Measurements from ENCODE around the gene PHF12. TPM values are rescaled to one million over a fixed set of nuclear protein-coding genes. Genes with fewer than 3 reads are reported as not detected.

Gene PHF12
- total RNA-seq, 1 experiment from 2014 or later: 35.7 TPM

DNA sequence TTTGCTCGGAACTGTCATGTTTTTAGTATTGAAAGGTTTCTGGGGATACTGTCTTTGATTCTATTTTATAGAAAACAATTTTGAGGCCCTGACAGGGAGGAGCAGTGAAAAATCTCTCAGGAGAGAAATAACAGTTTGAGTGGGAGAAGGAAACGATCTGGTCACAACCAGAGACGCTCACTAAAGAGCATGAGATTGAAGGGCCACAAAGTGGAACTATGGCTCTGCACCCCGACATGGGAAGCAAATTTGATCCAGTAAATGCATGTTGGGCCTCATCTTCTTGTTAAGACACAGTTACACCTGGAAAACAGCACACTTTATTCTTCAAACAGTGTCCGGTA, 96.0 kb downstream of the PHF12 start:
- peak overlapping the region; percentile 61 to 96 for H3K4me3 ChIP-seq (replicated peaks in 1 of 2; ENCODE audit: low read depth in 1 of 2, low read length in 2 of 2)
- ChIA-PET CTCF (no interaction called here), RAD21 (ENCODE audit: low non-redundant PET in 1 of 2, low total read pairs in 2 of 2, uncharacterized antibody in 2 of 2, unreplicated experiment in 2 of 2) (interaction anchor here in 1 of 2 experiments (1.1 kb wide), 1 partner anchor 91 kb away, joined by 3 read pairs; no protein-coding TSS in a partner anchor), POLR2A (interaction anchor here (1.5 kb wide), 1 partner anchor 135 kb away, joined by 3 read pairs; the partner anchor contains the start of gene RPL23A)
- no peak overlapping the region for H2AFZ ChIP-seq (ENCODE audit: low read depth, low read length, poor library complexity, severe bottlenecking)
- no peaks in the 10 kb centered on the region for H3K9me3 ChIP-seq (ENCODE audit: control insufficient read depth in 1 of 2, insufficient read depth in 1 of 2, low read depth in 1 of 2, low read length in 2 of 2)
- TF ChIP-seq EZH2phosphoT487 (IDR thresholded peaks at IDR 0.05; ENCODE audit: borderline replicate concordance): no peak
- 0 out of 2 replicates have a peak, but pooled peaks have one; percentile 31 for TF ChIP-seq ZFX (IDR thresholded peaks at IDR 0.05)
- no peaks in the 10 kb centered on the region for H3K9me2 ChIP-seq (ENCODE audit: insufficient read depth)
- no peak for ATAC-seq
- H3K4me2 ChIP-seq (ENCODE audit: low read length): peak overlapping the region; percentile 100
- peak overlapping the region; percentile 91 for H3K9ac ChIP-seq (ENCODE audit: low read length)
- no peaks in the 10 kb centered on the region for H4K20me1 ChIP-seq (ENCODE audit: insufficient read depth)
- intact Hi-C loops (cut with micrococcal nuclease): no loop called here
- DNase-seq (ENCODE audit: low read depth, low spot score): no peak
- peaks cover 16% of the 10 kb centered on the region for H3K79me2 ChIP-seq (ENCODE audit: insufficient read depth, low read length)
- no peaks in the 10 kb centered on the region for H3K27me3 ChIP-seq (ENCODE audit: insufficient read depth, low read length)
- peaks cover 7 to 16% of the 10 kb centered on the region in 2 experiments; a peak in 3 of 4 replicates for H3K4me1 ChIP-seq (ENCODE audit: control insufficient read depth in 1 of 2, insufficient read depth in 2 of 2, low read length in 2 of 2)
- peak overlapping the region; percentile 45 for H3K27ac ChIP-seq (ENCODE audit: low read depth, low read length)
- BruUV-seq (replicated peaks): TSS peak; percentile 81
- peaks cover 9 to 10% of the 10 kb centered on the region in 2 experiments; a peak in 3 of 4 replicates for H3K36me3 ChIP-seq (ENCODE audit: control insufficient read depth in 1 of 2, insufficient read depth in 2 of 2, low read length in 2 of 2)

MicroRNAs within 50 kb of the gene (microRNA counts, 767-probe panel; counts per million panel counts)
- not detected for microRNA hsa-miR-144-3p
- not detected for microRNA hsa-miR-451a

Small RNA genes lying within 50 kb of the gene (microRNA-seq; reads per million reads assigned to microRNA genes)
- gene MIR451B (ENCODE audit: borderline number of aligned reads): not detected

Other genes with a start within 250 kb of the PHF12 start
- gene PROCA1, start 239.6 kb downstream of the PHF12 start, total RNA-seq (2021; ENCODE audit: unreplicated experiment): 0.96 TPM
- 0.59 TPM for gene RAB34, start 233.7 kb downstream of the PHF12 start, total RNA-seq (2021; ENCODE audit: unreplicated experiment)
- 2,087 TPM for gene RPL23A, start 231.5 kb downstream of the PHF12 start, total RNA-seq (2021; ENCODE audit: unreplicated experiment)
- gene TLCD1, start 225.3 kb downstream of the PHF12 start, total RNA-seq (2021; ENCODE audit: unreplicated experiment): 28.3 TPM
- gene NEK8, start 222.7 kb downstream of the PHF12 start, total RNA-seq (2021; ENCODE audit: unreplicated experiment): 7.0 TPM
- gene TRAF4, start 207.5 kb downstream of the PHF12 start, total RNA-seq (2021; ENCODE audit: unreplicated experiment): 127 TPM
- gene FAM222B, start 108.7 kb downstream of the PHF12 start, total RNA-seq (2021; ENCODE audit: unreplicated experiment): 22.7 TPM
- gene ERAL1, start 96.5 kb downstream of the PHF12 start, total RNA-seq (2021; ENCODE audit: unreplicated experiment): 52.0 TPM
- 98.1 TPM for gene FLOT2, start 53.8 kb downstream of the PHF12 start, total RNA-seq (2021; ENCODE audit: unreplicated experiment)
- 13.5 TPM for gene DHRS13, start 48.4 kb downstream of the PHF12 start, total RNA-seq (2021; ENCODE audit: unreplicated experiment)
- gene SEZ6, start 54.5 kb upstream of the PHF12 start, total RNA-seq (2021; ENCODE audit: unreplicated experiment): 0.22 TPM
- 1.8 TPM for gene PIPOX, start 91.6 kb upstream of the PHF12 start, total RNA-seq (2021; ENCODE audit: unreplicated experiment)
- 37.2 TPM for gene MYO18A, start 228.9 kb upstream of the PHF12 start, total RNA-seq (2021; ENCODE audit: unreplicated experiment)